VCaP (cell line): ENCODE measurements around the gene TIMP2.

ENCODE experiments used
- H3K27ac ChIP-seq: fragments of 450-650 bp; 2 replicates; pipeline ENCODE4 v1.5.1; 2017
- TF ChIP-seq, protein P1 (sequence below): fragments of 450-650 bp; conservative IDR thresholded peaks from 2 replicates; pipeline ENCODE4 v1.5.1; 2017; ENCODE audit warnings: mild to moderate bottlenecking, moderate library complexity

Gene TIMP2

DNA sequence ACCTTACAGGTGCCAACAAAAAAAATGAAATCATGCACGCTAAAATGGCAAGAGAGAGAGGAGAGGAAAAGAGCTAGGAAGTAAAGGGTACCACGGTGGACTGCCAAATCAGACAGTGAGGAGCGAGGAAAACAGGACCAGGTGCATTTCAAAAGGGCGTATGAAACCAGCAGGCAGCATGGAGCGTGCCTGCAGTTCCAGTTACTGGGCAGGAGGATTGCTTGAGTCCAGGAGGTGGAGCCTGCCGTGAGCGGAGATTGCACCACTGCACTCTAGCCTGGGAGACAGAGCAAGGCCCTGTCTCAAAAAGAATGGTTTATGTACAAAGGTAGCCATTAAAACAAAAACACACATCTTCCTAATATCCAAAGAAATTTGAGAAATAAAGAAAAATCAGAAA lies 100.9 kb downstream of the TIMP2 start:
- TF ChIP-seq, protein P1, sequence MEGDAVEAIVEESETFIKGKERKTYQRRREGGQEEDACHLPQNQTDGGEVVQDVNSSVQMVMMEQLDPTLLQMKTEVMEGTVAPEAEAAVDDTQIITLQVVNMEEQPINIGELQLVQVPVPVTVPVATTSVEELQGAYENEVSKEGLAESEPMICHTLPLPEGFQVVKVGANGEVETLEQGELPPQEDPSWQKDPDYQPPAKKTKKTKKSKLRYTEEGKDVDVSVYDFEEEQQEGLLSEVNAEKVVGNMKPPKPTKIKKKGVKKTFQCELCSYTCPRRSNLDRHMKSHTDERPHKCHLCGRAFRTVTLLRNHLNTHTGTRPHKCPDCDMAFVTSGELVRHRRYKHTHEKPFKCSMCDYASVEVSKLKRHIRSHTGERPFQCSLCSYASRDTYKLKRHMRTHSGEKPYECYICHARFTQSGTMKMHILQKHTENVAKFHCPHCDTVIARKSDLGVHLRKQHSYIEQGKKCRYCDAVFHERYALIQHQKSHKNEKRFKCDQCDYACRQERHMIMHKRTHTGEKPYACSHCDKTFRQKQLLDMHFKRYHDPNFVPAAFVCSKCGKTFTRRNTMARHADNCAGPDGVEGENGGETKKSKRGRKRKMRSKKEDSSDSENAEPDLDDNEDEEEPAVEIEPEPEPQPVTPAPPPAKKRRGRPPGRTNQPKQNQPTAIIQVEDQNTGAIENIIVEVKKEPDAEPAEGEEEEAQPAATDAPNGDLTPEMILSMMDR = no peak
- no peak overlapping the region for H3K27ac ChIP-seq

DNA sequence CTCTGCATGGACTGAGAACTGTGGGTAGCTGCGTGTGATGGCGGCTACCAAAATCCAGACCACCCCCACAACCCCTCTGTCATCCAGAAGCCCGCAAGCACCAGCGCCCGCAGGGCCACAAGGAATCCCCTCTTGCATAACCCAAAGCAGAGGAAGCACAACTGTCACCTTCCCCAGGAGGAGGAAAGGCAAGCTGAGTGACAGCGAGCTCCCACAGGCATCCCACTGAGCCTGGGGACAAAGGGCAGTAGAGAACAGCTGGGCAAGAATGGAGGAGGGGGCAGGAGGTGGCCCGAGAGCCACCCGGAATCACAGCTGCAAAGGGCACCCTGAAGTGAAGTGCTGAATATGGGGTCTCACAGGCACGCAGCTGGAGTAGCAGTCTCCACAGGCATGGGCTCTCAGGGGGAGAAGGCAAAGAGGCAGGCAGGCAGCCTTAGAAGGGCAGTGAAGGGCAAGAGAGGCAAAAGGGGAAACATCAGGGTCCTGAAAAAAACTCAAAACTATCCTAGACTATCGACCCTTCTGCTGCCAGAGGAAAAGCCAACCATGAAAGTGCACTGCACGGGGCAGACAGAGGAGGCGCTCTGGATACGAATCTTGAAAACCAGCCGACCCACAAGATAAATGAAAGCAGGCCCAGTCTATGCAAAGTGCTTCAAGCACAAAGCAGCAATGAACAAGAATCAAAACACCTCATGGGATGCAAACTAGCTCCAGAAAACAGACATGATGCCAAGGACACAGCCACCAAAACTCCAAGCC lies 101.7 kb downstream of the TIMP2 start:
- H3K27ac ChIP-seq = no peak overlapping the region
- TF ChIP-seq, protein P1 = no peak

DNA sequence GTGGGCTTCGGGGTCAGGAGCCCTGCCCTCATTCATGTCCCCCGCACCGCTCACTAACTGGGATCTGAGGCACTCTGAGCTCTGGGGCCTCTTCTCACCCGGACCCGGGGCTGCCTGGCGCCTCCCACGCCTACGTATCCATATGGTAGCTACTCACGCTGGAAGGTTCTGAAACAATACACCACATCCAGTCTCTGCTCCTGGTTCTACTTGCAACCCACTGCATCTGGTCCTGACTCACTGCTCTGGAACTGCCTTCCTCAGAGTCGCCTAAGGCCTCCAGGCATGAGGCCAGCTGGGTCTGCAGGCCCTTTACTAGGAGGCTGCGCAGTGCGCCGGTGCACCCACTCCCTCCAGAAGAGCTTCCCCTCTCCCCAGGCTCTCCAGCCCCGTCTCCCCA lies 102.6 kb downstream of the TIMP2 start:
- no peak overlapping the region for H3K27ac ChIP-seq
- TF ChIP-seq, protein P1 = no peak

DNA sequence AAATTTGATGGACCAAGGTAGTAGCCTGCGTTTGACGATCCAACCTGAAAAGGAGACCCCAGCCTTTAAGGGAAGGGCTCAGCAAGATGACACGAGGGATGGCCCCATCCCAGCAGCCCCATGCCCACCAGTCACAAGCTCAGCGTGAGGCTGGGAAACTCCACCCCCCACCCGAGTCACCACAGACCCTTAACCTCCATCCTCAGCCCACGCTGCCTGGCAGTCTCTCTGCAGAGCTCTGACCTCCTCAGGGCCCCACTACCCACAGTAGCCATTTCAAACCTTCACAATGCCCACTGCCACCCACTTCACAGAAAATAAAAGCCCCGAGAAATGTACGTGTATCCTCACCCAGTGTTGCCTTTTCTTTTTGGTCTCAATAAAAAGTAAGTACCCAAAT lies 103.2 kb downstream of the TIMP2 start:
- H3K27ac ChIP-seq = no peak overlapping the region
- TF ChIP-seq, protein P1 = no peak

DNA sequence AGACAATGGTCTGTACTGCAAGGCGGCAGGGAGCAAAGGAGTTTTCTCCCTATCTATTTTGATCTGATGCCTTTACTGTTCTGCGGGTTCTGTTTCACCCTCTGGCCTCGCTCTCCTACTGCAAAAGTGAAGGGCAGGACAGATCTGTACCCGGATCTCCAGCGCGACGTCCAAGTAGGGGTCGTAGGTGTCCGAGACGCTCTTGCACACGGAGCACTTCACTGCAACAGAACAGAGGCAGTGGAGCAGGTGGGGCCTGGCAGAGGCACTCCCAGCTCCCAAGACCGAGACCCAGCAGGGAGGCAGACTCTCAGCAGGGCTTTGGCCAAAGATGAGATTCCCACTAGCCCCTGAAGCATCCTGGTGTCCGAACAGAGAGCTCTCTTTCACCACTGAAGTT lies 104.3 kb downstream of the TIMP2 start:
- peak overlapping the region; percentile 95 for H3K27ac ChIP-seq
- TF ChIP-seq, protein P1 = no peak

DNA sequence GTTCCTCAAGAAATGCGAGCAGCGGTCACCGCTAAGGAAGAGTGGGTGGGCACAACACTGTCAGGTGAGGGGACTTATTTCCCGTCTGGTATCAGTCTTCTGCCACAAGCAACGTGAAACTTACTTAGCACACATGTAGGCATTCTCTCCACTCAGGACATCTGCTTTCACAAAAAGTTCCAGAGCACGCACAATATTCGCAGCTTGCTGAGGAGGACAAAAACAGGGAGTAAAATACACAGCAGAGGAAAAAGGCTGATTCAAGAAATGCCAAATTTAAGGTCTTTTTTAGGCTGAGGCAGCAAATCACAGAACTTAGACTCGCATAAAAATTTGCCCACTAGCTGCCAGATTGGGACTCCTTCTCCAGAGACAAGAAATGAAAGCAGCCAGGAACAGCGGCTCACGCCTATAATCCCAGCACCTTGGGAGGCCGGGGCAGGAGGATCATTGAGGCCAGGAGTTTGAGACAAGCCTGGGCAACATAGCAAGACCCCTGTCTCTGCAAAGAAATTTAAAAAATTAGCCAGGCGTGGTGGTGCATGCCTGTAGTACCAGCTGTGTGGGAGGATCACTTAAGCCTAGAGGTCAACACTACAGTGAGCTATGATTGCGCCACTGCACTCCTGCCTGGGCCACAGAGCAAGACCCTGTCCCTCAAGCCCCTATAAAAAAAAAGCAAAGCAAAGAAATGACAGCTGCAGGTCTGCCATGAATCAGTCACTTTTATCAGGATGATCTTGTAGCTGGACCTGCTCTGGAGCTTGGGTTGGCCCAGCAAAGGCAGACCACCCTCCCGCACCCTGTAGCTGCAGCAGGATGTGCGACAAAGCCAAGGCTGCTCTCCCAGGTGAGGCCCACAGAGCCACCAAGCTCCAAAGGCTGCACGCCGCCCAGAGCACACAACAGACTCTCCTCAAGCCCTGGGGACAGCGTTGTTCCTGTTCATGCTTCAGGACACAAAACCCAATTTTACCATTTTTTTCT lies 105.1 kb downstream of the TIMP2 start:
- TF ChIP-seq, protein P1 = no peak
- peak overlapping the region; percentile 95 for H3K27ac ChIP-seq

DNA sequence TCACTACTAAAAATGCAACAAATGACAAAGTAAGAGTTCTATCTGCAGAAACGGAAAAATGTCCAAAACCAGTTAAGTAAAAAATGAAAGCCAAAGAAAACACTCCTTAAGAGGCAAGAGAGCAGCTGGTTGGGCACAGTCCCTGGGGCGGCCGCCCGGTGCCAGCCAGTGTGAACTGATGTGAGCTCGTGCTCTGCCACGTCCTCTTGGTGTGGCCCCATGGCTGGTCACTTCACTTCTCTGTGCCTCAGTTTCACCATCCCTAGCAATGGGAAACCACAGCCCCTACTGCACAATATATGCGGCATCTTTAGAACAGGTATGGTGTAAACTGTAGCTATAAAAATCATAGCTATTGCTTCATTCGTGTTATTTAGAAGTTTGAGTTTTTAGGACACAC lies 105.8 kb downstream of the TIMP2 start:
- TF ChIP-seq, protein P1 = no peak
- peak overlapping the region; percentile 95 for H3K27ac ChIP-seq
